Measurements from ENCODE around the gene CLCN6.

CLCN6 gene, protein sequence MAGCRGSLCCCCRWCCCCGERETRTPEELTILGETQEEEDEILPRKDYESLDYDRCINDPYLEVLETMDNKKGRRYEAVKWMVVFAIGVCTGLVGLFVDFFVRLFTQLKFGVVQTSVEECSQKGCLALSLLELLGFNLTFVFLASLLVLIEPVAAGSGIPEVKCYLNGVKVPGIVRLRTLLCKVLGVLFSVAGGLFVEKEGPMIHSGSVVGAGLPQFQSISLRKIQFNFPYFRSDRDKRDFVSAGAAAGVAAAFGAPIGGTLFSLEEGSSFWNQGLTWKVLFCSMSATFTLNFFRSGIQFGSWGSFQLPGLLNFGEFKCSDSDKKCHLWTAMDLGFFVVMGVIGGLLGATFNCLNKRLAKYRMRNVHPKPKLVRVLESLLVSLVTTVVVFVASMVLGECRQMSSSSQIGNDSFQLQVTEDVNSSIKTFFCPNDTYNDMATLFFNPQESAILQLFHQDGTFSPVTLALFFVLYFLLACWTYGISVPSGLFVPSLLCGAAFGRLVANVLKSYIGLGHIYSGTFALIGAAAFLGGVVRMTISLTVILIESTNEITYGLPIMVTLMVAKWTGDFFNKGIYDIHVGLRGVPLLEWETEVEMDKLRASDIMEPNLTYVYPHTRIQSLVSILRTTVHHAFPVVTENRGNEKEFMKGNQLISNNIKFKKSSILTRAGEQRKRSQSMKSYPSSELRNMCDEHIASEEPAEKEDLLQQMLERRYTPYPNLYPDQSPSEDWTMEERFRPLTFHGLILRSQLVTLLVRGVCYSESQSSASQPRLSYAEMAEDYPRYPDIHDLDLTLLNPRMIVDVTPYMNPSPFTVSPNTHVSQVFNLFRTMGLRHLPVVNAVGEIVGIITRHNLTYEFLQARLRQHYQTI

DNA sequence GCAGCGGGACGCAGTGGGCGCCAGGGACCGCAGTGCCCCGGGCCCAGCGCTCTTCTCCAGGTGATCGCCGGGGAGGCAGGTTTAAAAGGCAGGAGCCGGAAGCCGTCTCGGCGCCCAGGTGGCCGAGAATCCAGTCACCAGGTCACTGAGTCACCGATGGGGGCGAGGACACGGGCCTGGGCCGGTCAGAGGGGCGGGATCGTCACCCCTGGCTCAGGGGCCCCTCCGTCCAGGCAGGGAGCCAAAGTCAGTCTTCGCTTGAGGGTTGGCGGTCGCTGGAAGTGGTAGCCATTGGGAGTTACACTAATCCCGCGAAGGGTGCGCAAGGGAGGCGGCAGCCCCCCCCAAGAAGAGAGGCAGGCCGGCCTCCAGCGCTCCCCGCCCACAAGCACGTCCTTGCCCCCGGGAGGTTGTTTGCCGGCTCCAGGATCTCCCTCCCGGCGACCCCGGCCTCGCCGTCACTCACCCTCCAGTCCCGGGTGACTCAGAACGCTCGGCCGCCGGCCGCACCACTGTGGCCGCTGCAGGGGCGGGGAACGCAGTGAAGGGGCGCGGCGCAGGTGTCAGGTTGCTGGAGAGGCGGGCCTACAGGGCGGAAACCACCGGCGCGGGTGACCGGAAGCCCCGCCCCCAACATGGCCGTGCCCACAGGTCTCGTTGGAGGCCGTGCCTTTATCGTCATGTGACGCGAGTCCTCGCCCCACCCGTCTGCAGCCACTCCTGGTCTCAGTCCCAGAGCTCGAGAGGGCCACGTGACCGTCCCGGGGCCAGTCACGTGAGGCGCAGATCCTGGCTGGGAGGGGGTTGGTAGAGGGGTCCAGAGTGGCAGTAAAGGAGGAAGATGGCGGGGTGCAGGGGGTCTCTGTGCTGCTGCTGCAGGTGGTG lies at the start of gene CLCN6, which contains the start of gene MTHFR:
Gene CLCN6 (plus strand): TSS at position 770 of the 885 bp plus-strand sequence. CDS start 72 bp downstream, at position 842.
Gene MTHFR (minus strand): TSS at position 543 of the 885 bp plus-strand sequence. CDS start 2,848 bp downstream, outside the sequence.
- DNase-seq (ENCODE audit: low read depth): peak; percentile 93

DNA sequence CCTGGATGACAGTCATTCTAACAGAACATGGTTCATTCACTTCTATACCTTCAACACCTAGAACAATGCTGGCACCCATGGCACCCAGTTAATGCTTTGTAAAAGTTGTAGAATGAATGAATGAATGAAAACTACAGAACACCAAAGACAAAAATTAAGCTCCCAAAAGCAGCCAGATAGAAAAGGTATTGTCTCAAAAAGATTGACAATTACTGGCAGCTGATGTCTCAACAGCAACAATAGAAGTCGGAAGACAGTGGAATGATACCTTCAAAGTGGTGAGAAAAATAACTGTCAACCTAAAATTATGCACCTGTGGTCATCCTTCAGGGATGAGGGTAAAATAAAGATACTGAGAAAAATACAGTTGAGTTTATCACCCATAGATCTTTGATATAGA lies 48.9 kb upstream of the CLCN6 start:
- no peak for DNase-seq (ENCODE audit: low read depth)

DNA sequence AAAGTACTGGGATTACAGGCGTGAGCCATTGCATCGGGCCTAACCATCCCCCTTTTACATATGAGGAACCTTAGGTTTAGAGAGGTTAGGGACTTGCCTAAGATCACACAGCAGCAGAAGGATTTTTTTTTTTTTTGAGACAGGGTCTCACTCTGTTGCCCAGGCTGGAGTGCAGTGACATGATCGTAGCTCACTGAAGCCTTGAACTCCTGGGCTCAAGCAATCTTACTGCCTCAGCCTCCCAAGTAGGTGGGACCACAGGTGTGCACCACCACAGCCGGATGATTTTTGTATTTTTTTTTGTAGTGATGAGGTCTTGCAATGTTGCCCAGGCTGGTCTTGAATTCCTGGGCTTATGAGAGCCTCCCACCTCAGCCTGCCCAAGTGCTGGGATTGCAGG lies 46.2 kb upstream of the CLCN6 start:
- no peak for DNase-seq (ENCODE audit: low read depth)

DNA sequence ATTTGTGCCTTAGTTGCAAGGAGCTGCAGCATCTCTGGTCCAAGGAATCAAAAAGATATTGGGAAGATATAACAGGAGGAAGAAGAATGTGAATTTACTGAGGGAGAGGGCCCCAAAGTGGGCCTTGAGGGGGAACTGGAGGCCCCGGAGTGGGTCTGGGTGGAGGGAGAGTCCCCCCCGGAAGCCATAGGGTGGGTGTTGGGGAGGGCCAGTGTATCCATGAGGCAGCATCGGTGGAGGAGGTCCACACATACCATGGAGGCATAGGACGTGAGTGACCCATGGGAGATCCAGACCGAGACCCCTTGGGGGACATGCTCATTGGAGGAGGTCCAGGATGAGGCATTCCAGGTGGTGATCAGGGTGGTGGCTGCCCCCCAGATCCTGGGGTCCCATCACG lies 44.7 kb upstream of the CLCN6 start:
- no peak for DNase-seq (ENCODE audit: low read depth)

DNA sequence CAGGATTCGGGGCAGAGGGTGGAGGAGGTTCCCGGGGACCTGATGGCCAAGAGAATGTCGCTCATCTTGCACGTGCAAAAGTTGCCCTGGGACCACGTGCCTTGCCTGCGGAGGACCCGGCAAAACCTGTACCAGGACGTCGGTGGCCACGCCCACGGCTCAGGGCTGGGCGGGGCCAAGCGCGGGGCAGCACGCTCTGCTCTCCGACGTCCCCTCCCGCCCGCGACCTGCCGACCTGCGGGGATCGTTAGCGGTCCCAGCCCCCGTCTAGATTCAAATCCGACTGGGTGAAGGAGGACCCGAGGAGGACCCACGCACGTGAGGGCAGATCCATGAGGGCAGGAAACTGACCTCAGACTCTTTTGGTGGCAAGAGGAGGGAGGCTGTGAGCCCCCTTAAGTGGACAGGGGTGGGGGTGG lies 44.0 kb upstream of the CLCN6 start, which contains the start of gene C1orf167:
Gene C1orf167 (plus strand): TSS at position 206 of the 419 bp plus-strand sequence. CDS start 2,208 bp downstream, outside the sequence.
- no peak for DNase-seq (ENCODE audit: low read depth)

DNA sequence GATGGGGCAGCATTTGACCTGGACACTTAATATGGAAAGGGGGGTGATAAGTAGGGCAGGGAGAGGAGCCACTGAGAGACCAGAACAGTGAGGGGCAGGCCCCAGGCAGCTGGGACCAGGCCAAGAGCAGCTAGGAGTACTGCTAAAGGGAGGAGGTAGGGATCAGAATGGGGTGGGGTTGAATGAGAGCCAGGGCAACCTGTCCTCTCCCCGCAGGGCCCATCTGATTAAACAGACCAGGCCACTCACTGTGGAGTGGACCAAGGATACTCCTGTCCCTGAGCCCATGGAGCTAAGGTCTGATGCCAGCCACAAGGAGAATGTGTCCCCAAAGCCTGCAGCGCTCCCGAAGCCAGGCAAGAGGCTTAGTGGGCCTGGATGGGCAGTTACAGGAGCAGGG lies 41.9 kb upstream of the CLCN6 start:
- no peak for DNase-seq (ENCODE audit: low read depth)

DNA sequence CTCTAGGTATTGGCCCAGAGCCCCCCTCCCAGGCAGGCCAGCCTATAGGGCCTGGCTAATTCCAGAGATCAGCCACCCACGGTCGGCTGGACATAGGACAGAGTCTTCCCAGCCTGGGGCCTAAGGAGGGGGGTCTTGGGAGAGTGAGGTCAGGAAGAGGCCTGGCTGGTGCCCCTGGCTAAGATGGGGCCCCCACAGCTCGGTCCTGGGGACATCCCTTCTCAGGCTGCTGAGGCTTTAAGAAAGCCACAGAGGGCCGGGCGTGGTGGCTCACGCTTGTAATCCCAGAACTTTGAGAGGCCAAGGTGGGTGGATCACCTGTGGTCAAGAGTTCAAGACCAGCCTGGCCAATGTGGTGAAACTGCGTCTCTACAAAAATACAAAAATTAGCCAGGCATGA lies 41.5 kb upstream of the CLCN6 start:
- no peak for DNase-seq (ENCODE audit: low read depth)

DNA sequence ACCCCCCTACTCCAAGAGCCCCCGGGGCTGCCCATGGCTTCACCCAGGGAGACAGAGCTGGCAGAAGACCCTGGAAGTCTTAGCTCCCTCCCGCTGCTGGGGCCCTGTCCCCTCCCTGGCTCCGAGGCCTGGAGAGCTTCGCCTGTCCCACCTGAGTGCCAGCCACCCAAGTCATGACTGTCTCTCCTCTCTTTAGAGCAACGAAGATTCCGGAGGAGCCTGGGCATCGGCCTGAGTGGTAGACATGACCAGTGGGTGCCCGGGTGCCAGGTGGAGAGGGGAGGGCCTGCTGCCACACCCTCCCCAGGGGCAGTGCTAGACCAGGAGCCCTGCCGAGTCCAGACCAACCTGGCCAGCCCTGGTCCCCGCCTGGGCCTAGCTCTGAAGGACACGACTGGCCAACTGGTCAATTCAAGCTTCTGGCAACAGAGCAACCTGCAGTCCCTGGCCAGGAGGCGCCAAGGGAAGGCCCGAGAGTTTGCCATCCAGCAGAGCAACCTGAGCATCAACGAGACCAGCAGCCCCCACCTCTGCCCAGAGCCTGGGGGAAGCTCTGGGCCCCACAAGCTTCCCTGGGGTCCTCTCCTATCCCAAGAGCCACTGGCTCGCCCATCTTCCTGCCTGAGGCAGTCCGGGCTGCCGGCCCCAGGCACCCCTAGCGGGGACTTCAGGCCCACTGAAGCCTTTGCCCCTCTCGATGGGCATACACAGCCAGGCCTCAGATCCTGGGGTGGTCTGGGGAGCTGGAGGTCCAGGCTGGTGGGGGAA lies 40.1 kb upstream of the CLCN6 start:
- DNase-seq (ENCODE audit: low read depth): no peak

DNA sequence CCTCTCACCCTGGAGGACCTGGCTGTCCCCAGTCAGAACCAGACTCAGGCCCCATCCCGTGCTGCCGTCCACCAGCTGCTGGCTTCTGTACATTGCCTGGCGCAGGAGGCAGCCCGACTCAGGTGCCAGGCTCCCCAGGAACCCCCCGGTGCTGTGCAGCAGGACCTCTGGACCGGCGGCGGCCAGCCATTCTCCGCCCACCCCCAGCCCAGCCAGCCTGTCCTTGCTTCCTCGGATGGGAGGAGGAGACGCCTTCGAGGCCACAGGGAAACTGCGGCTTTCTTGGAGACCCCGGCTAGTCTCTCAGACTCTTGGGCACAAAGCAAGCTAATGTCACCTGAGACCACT lies 39.6 kb upstream of the CLCN6 start:
- DNase-seq (ENCODE audit: low read depth): no peak

DNA sequence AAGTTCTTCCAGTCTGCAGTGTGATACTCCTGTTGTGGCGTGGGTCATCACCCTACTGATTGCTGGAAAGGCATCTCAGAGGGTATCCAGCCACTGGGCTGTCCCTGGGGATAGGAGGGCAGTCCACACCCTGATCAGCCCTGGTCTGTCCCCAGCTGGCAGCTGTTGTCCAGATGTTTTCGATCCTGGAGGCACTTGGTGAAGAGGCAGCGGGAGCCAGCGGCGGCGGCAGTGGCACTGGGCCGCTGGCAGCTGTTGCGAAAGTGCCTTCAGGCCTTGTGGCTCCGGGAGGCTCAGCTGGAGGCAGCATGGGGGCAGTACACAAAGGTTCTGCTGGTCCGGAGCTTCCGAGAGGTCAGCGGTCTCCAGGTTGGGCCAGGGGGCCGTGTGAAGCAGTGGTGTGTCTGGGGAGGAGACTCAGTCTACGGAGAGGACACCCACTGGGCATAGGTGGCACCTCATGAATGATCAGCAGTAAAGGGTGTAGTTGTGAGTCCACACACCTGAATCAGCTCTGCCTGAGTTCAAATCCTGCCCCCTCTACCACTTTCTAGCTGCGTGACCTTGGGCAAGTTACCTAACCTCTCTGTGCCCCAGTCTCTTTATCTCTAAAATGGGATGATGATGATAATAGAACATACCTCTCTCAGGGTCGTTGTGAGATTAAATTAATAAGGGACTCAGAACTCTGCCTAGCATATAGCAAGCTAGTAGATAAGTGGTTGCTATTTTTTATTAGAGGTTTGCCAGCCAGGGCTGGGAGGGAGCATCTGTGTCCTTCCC lies 37.9 kb upstream of the CLCN6 start:
- DNase-seq (ENCODE audit: low read depth): no peak

DNA sequence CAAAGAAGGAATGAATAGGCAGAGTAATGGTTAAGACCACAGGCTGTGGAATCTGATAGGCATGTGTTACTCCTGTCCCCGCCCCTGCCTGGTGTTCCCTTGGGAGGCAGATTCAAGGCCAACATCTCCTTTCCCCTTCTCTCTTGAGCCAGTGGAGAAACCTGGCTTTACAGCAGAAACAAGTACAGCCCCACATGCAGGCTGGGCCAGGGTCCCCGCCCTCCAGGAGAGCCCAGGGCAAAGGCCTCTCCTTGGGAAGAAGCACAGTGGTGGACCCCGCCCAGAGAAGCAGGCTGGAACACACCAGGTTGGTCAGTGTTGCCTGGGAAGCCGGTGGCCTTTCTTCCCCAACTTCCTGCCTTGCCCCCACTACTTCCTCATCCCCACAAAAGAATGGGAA lies 37.2 kb upstream of the CLCN6 start:
- DNase-seq (ENCODE audit: low read depth): no peak

DNA sequence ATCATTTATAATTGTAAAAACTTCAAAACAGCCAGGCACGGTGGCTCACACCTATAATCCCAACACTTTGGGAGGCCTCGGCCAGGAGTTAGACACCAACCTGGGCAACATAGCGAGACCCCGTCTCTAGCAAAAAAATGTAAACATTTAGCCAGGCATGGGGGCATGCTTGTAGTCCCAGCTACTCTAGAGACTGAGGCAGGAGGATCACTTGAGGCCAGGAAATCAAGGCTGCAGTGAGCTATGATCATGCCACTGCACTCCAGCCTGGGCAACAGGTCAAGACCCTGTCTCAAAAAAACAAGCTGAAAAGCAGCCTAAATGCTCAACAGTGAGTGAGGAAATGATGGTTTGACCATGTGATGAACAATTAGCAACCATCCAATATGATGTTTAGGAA lies 36.7 kb upstream of the CLCN6 start:
- DNase-seq (ENCODE audit: low read depth): no peak

DNA sequence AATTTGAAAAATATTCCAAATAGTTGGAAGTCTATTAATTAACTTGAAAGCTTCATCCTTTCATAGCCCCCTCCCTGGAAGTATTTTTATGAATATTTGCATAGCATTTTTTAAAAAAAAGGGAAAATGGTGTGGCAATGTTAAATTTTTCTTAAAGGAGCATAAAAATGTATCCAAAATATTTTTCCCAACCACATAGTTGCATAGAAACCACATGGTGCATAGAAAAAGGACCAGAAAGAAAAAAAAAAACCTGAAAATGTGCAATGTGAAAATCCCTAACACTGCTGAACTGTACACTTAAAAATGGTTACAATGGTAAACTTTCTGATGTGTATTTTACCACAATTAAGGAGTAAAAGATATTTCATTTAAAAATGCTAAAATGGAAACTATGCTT lies 36.0 kb upstream of the CLCN6 start:
- no peak for DNase-seq (ENCODE audit: low read depth)

DNA sequence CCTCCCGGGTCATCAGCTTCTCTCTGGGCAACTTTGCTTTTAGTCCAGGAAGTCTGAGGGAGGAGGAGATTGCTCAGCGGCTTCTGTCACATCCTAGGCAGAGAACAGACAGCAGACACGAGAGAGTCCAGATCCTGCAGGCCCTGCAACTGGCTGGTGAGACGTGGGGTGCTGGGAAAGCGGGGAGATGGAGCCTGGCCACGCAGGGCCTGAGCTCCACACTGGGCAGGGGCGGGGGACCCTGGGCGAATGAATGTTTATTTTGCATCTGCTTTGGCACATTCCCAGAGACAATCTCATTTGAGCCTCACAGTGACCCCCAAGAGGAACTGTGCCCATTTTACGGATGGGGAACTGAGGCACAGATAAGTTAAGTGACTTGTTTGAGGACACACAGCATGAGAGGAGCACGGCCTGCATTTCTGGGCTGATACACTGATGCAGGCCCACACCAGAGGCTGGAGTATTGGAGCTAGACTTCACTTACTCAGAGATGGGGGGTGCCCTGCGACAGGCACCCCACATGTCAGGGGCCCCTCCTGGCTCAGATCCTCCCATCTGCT lies 34.4 kb upstream of the CLCN6 start:
- DNase-seq (ENCODE audit: low read depth): no peak

DNA sequence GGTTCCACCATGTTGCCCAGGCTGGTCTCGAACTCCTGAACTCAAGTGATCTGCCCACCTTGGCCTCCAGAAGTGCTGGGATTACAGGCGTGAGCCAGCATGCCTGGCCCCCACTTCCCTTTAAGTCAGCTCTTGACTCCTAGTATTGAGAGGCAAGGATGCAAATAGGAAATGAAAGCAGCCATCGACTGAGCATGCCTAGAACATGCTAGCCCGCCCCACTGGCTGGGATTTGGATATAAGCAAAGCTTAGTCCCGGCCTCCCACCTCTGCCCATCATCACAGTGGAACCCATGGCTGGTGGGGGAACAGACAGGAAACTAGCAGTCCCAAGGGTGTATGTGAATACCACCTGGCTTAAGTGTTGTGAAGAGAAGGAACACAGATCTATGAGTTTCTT lies 33.5 kb upstream of the CLCN6 start:
- DNase-seq (ENCODE audit: low read depth): no peak

DNA sequence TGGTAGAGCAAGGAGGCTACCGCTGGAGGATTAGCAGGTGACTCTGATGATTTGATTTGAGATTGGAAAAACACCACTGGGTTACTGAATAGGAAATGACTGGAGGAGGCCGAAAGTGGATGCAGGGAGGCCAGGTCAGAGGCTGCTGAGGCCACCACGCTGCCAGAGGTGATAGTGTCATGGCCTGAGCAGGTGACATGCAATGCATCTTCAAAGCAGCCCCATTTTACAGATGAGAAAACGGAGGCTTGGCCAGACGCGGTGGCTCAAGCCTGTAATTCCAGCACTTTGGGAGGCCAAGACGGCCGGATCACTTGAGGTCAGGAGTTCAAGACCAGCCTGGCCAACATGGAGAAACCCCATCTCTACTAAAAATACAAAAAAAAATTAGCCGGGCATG lies 31.2 kb upstream of the CLCN6 start:
- DNase-seq (ENCODE audit: low read depth): no peak

DNA sequence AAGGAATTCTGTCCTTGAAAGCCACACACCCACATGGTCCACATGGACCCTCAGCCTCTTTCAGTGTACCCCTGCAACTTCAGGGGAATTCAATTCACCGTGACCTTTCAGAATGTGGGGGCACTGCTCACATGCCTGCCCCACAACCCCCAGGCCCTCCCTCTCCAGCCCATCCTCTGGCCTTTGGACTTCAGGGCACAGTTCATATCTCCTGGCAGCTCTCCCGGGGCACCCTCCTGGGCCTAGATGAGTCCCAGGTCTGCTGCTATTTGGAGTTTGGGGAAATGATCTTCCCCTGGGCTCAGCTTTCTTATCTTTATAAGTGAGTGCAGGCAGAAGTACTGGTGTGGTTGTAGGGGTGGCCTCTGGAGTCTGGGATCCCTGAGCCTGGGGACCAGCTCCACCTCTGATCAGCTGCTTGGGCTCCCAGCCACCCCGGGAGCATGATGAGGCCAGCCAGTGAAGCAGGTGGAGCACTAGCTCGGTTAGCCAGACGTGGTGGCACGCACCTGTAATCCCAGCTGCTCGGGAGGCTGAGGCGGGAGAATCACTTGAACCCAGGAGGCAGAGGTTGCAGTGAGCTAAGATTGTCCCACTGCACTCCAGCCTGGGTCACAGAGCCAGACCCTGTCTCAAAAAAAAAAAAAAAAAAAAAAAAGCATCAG lies 28.2 kb upstream of the CLCN6 start:
- no peak for DNase-seq (ENCODE audit: low read depth)

DNA sequence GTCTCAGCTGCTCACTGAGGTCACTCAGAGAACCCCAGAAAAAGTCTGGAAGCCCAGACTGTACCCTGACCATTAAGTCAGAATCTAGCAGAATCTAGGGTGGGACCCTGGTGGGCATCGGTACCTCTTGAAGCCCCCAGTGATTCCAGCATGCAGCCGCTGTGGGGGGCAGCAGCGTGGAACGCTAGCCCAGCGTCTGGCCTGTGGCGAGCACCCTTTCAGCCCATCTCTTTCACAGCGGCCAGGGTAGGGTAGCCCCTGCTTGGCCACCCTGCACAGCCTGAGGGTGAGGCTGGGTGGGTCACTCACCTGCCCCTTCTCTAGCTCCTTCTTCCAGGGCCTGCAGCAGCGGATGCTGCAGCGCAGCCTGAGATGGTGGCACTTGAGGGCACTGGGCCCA lies 27.7 kb upstream of the CLCN6 start:
- DNase-seq (ENCODE audit: low read depth): no peak

DNA sequence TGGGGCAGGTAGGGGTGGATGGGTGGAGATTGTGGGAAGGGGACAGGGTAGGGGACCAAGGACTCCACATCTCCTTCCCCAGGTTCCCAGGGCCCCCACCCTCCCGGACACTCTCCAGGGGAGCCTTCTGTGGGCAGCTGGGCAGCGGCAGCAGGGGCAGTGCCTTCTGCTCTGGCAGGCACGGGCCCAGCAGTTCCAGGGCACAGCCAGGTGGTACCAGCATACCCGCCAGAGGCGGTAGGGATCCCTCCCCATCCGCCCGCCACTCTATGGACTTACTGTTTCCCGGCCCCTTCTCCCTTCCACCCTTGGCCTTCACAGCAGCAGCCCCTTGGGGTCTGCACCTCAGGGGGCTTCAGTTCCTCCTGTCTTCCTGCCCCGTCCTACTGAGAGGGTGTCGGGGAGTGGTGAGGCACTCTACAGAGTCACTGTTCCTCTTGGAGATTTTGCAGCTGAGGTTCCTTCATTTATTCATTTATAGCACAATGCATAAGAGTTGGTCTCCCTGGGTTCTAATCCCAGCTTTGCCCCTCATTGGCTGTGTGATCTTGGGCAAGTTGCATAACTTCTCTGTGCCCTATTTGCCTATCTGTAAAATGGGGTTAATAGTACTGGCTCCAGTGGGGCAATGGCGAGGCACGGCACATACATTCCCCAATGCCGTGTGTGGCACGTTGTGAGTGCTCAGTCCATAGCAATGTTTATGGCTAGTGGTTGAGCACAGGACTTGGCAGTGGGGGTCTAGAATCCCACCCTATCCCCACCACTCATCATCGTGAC lies 27.0 kb upstream of the CLCN6 start:
- DNase-seq (ENCODE audit: low read depth): no peak
